ENCODE data around the gene VPS72. TPM values are rescaled to one million over a fixed set of nuclear protein-coding genes. Genes with fewer than 3 reads are reported as not detected.

VPS72 gene
- total and polyA plus RNA-seq, 2 of the 13 experiments (the other 11 are each of a cell fraction or from before 2014, with no cell fraction given), result 33.7 to 34.5 TPM

- no peak for TF ChIP-seq ZEB1 (IDR thresholded peaks at IDR 0.05; ENCODE audit: insufficient replicate concordance, low read depth)
- TF ChIP-seq ZBTB37 (CRISPR knock-in tag; IDR thresholded peaks at IDR 0.05), result no peak
- TF ChIP-seq ZNF142 (CRISPR knock-in tag; IDR thresholded peaks at IDR 0.05), result no peak
Observed at GRCh38 chr1:151156515-151156819, 33.5 kb downstream of the VPS72 start, which contains the start of gene TNFAIP8L2 (continued).

- Histone ChIP-seq H3K9ac (ENCODE audit: insufficient read depth, low read depth, low read length) (peak overlapping the region; percentile 56; the same call in 1 of the 2 replicates), H3K27ac (ENCODE audit: extremely low read length, insufficient read depth, low read length) (peak overlapping the region; percentile 55), H3K36me3 (replicated peaks in 1 of 2; ENCODE audit: control insufficient read depth in 1 of 2, insufficient read depth in 2 of 2, low read length in 2 of 2) (no peaks in the 10 kb centered on the region), H4K20me1 (ENCODE audit: insufficient read depth, low read length) (no peaks in the 10 kb centered on the region), H2AFZ (ENCODE audit: low read length) (peak overlapping the region; percentile 46), H3K4me3 (replicated peaks in 1 of 3; ENCODE audit: insufficient read depth in 1 of 3, low read depth in 2 of 3, low read length in 3 of 3) (peak overlapping the region; percentile 68 to 77 (median 73)), H3K9me3 (ENCODE audit: low read length) (no peaks in the 10 kb centered on the region), H3K27me3 (ENCODE audit: control insufficient read depth in 1 of 2, insufficient read depth in 2 of 2, low read length in 2 of 2) (no peaks in the 10 kb centered on the region), H3K4me2 (ENCODE audit: low read depth, low read length) (peak overlapping the region; percentile 95), H3K79me2 (ENCODE audit: insufficient read depth, low read length) (no peaks in the 10 kb centered on the region), H3K4me1 (ENCODE audit: insufficient read depth, low read length) (peaks cover 33% of the 10 kb centered on the region)
- CTCF ChIA-PET (ENCODE audit: low intra/inter-chr PET ratio, low total read pairs), result no interaction called here
- DNase-seq (ENCODE audit: low spot score), result peak; percentile 64
- POLR2A ChIA-PET, result interaction anchor here (0.5 kb wide), 1 partner anchor 109 kb away, joined by 3 read pairs; no protein-coding TSS in a partner anchor
- 5% methylated on average over 2 of the region's 2 CpGs for WGBS (ENCODE audit: low lambda C conversion rate)
- intact Hi-C loops (cut with micrococcal nuclease; ENCODE audit: unreplicated experiment), result loop anchor here (5.0 kb wide), 1 partner anchor 135 kb away; no protein-coding TSS in a partner anchor
- BruUV-seq (replicated peaks), result no TSS peak
- FAIRE-seq, result peak; percentile 87
- peak; percentile 19 for ATAC-seq
- in situ Hi-C loops (cut with HindIII; ENCODE audit: extremely low pct_ligation_motif_present, low pct_unique_long_range_greater_than_20kb), result no loop called here
- TF ChIP-seq BCL6 (CRISPR knock-in tag; IDR thresholded peaks at IDR 0.05), result no peak
- no peak for TF ChIP-seq SNRNP70 (IDR thresholded peaks at IDR 0.05; ENCODE audit: low read depth, low read length)
- TF ChIP-seq CREM (IDR thresholded peaks at IDR 0.05), result no peak
- TF ChIP-seq CREM (CRISPR knock-in tag; IDR thresholded peaks at IDR 0.05), result no peak
- TF ChIP-seq ERF (CRISPR knock-in tag; IDR thresholded peaks at IDR 0.05), result no peak
- no peak for TF ChIP-seq JUN (CRISPR knock-in tag; IDR thresholded peaks at IDR 0.05)
- TF ChIP-seq ZBED4 (CRISPR knock-in tag; IDR thresholded peaks at IDR 0.05; ENCODE audit: borderline replicate concordance), result no peak
- no peak for TF ChIP-seq RFXAP (CRISPR knock-in tag; IDR thresholded peaks at IDR 0.05; ENCODE audit: borderline replicate concordance)
- no peak for TF ChIP-seq DBP (CRISPR knock-in tag; IDR thresholded peaks at IDR 0.05; ENCODE audit: not compliant biosample characterization)
Observed at GRCh38 chr1:151147665-151148064, 42.3 kb downstream of the VPS72 start.

Data from HepG2 (cell line).